NCI-H69 (cell line): ENCODE results near the gene RPA3.

ENCODE experiments used
- DNase-seq: peaks from one replicate; lab custom pipeline; 2025; lab: John Stamatoyannopoulos, UW

RPA3 gene

DNA sequence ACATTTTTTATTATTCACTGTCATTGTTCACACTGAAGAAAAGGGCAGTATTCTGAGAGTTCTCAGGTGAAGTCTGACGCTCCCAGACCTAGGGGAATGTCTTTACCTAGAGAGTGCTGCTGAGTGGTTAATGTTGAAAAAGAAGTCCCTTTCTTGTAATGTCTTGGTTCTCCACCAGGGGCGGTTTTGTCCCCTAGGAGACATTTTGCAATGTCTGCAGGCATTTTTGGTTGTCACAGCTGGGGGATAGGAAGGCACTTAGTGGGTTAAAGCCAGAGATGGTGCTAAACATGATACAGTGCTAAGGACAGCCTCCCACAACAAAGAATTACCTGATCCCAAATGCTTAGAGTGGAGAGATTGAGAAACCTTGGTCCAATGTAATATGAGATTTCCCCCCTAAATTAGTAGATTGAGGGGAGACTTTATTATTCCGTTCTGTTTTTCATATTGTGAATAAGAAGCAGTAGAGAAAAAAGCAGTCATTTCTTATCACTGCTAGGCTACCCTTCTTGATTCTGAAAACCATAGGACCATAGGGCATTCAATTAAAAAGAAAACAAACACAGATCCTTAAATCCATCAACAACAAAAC is 64.7 kb downstream of the RPA3 start:
- DNase-seq = peak; percentile 67

DNA sequence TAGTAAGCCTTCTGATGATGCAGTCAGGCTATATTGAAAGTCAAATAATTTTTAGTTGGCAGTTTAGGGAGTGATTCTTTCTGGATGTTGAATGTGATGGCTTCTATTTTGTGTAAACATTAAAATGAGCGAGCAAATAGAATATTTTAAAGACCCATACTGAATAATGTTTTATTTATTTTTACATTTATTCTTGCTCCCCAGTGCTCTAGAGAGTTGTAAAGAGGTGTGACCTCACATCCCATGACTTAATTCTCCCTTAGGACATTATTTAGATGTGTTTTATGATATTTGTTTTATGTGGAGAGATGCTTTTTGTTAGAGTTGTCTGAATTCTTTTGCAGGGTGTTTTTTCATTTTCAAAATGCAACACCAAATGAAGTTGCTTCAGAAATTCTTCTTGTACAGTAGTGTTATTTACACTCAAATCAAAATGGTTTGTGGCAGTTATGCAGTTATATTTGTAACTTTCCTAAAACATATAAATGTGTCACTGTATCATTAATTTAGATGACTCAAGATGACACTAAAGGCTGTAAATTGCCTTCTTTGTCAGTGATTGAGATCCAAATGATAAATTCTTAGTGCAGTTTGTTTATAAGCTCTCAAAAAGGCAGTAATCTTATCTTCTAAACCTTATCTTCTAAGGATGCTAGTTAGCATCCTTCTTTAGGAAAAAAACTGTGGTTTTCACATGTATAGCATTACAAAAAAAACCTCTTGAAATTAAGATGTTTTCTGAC is 65.4 kb downstream of the RPA3 start:
- no peak for DNase-seq

DNA sequence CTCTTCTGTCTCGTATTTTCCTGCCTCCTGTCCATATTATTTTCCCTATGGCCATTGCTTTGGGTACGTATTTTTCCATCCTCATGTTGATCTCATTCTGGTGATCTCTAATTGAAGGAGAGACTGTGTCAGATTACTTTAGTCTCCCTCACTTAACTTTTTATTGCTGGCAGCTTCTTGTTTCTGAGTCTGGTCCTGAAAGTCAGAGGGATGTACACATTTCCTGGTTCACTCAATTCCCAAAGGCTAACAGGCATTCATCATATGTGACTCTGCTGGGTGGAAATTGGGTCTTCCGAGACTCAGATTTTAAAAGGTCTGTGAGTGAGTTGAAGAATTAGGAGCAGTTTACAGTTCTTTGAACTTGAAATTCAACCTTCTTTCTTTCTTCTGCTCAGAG is 66.9 kb downstream of the RPA3 start:
- no peak for DNase-seq

GRCh38 chr7:7650682-7651206 is 67.7 kb downstream of the RPA3 start:
- DNase-seq = no peak

GRCh38 chr7:7647495-7648036 is 70.8 kb downstream of the RPA3 start:
- DNase-seq = no peak

DNA sequence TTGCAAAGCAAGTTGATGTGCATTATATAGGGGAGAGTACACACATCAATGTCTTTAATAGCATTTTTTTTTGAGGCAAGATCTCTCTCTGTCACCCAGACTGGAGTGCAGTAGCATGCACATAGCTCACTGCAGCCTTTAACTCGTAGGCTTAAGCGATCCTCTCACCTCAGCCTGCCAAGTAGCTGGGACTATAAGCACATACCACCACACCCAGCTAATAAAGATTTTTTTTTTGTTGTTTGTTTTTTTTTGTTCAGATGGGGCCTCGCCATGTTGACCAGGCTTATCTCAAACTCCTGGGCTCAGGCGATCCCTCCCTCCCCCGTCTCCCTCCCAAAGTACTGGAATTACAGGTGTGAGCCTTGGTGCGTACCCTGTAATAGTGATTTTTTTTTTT is 76.3 kb downstream of the RPA3 start:
- DNase-seq = peak; percentile 25

GRCh38 chr7:7641129-7641663 is 77.2 kb downstream of the RPA3 start:
- DNase-seq = peak; percentile 77

DNA sequence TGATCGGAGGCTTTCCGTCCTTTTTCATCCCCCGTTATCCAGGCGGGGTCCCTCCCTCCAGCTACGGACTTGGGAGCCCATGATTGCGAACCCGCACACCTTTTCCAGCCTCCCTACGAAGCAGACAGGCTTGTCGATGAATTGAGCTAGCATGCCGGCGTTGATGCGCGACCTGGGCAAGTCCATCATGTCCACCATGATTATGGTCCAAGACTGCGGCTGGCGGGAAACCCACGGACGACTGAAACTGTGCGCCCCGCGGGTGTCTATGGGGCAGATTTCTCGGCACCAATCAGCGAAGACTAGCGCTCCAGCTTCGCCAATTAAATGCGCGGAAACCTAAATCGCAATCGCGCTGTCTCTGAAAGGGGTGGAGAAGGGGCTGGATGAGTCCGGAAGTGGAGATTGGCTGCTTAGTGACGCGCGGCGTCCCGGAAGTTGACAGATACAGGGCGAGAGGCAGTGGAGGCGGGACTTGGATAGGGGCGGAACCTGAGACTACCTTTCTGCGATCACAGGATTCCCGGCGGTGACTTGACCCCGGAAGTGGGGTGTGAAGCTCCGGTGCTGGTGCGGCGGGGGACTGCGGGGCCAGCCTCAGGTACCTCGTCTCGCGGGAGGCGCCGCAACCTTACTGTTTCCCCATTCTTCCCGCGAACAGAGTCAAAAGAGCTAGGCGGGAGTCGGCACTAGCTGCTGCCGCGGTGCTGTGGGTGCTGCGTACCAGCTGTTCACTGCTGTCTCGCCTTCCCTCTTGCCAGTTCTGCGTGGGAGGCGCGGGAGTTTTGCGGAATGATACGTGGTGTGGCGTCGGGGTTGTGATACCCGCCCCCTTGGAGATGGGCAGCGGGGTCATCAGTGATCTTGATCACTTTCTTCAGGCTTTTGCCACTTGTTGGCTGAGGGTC is 77.9 kb downstream of the RPA3 start, which contains the start of gene UMAD1:
TSS of gene UMAD1 (plus strand) at position 532 of the 908 bp plus-strand sequence. CDS start 32,620 bp downstream, outside the sequence.
- peak; percentile 100 for DNase-seq

DNA sequence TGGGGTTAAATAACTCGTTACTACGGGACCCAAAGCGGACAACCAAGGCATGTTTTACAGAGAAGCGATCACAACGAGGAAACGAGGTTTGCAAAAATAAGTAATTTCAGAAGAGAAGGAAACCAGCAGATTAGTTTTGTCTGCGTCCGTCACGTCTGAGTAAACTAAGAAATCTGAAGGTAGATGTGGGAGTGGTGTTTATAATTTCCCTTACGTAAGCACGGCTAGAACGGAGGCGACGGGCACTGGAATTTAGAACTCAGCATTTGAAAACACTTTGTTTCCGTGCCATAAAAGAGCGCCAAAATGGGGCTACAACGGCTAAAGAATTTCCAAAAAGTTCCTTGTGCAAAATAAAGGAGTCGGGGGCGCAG is 78.6 kb downstream of the RPA3 start:
- peak; percentile 78 for DNase-seq

GRCh38 chr7:7639421-7639820 is 79.0 kb downstream of the RPA3 start:
- DNase-seq = peak; percentile 51

GRCh38 chr7:7630626-7631329 is 87.6 kb downstream of the RPA3 start:
- DNase-seq = no peak

DNA sequence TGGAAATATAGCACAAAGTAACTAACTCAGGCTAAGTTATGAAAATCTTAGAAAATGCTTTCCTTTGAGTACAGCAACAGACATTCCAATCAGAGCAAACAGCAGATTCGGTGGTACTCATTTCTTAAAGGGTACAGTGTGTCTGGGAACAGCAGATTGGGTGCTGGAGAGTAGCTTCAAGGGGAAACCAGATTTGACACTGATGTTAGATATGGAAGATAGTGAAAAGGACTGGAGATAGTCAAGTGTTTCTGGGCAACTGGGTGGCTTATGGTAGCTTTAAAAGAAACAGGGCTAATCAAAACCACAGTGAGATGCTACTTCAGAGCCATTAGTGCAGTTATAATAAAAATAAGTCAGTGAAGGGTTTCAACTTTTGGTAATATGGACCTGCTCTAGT is 89.9 kb downstream of the RPA3 start:
- no peak for DNase-seq

DNA sequence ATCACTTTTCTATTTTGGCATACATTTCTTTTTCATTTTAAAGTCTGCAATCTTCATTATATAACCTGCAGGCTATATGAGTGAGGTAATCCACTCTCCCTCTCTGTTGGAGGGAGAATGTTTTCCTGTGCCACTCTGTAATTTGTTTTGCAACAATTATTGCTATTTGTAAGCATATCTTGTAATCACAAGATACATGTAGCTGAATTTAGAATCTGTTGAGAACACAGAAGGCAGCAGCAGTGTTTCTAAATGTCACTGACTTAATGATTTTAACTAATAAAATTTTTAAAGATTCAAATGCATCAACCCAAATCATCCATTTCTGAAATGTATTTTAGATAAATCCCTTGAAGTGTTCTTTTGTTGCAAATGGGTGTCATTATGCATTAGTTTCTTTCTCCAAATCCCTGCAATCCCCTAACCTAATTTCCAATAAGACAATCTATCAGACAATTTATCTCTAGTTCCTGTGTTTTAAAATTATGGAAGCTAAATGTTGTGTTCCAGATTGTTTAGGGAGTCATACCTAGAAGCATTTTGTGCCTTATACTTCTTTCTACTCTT is 97.7 kb downstream of the RPA3 start:
- DNase-seq = no peak

DNA sequence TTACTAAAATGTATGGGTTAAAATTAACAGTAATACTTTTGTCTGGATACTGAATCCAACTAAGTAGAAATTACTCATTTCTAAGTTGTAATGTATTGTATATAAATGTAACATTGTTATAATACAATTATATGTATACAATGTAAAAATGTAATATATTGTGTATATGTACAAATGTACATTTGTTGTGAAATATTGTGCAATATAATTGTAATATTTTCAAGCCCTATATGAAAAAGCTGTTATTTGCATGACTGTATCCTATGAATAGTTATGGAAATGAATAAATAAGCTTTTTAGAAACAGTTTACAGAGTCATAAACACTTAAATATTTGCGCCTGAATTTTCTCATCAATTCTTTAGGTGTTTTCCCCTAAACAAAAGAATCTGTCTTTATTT is 98.2 kb downstream of the RPA3 start:
- DNase-seq = no peak

DNA sequence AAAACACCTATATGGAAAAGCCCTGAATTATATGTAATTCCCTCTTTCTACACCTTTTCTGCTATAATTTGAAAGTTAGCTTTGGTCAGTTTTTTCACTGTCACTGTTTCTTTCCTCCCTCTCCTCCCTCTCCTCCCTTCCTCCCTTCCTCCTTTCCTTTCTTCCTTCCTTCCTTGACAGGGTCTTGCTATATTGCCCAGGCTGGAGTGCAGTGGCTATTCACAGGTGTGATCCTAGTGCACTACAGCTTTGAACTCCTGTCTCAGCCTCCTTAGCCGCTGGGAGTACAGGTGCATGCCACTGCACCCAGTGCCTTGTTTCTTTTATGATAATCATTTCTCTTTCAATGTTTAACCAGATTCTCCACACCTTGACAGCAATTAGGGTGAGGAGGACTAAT is 100.0 kb downstream of the RPA3 start:
- no peak for DNase-seq

DNA sequence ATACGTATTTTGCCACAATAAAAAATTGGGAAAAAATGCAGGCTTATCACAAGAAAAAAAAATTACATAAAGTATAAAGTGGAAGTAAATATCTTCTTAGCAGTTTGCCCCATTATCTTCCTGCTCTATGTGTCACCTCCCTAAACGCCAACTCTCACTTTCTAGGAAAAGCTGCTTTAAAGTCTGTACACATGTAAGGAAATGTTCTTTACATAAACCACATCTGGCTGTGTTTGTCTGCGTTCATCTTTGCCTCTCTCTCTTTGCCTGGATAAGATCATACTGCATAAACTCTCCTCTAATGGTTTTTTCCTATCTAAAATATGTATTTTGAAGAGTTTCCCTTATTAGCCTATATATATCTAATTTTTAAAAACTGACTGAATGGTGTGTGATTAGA is 100.9 kb downstream of the RPA3 start:
- no peak for DNase-seq

DNA sequence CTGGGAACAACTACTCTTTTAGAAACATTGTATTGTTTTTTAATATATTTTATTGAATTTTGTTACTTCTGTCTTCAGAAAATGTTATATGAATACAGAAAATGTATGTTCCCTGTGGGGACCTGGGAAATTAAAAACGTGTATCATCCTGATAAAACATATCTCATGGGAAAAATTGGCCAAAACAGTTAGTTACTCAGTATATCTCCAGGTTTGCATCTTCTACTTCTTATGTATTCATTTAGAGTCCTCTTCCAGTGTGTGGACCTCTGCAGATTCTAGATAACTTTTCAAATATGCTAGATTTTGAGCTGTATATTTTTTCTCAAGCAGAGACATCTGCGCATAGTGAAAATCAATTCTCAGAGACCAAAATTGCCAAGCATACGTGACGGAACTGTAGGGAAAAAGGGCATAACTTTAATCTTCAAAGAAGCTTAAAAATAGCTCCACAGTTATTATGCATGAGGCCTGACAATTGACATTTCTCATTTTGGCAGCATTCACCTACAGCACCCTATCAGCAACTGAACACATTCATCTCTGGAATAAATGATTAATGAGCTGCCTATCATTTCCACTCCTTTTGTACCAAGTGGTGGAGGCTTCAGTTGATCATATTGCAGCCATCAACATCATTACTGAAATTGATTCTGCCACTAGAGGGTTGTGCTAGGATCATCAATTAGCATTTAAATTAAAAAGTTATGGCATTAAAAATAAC is 104.2 kb downstream of the RPA3 start:
- no peak for DNase-seq

GRCh38 chr7:7613210-7613609 is 105.2 kb downstream of the RPA3 start:
- DNase-seq = no peak

GRCh38 chr7:7612519-7612918 is 105.9 kb downstream of the RPA3 start:
- DNase-seq = no peak

DNA sequence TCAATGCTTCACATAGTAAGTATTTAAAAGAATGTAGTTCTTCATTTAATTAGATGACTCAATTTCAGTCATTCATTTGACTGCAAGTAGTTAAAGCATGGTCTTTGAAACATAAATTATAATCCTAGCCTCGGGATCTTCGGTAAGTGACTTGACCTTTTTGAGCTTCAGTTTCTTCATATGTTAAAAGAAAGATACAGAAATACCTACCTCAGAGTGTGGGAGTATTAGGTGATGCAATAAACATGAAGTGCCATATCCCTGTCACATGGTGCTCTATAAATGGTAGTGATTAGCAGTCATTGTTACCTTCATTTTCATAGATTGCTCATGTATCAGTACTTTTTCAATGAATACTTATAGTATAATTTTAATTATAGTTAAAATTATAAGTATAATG is 109.1 kb downstream of the RPA3 start:
- no peak for DNase-seq
